NCI-H1092 (cell line): ENCODE data around the gene RXRA.

Experiments used
- DNase-seq: peaks from one replicate; lab custom pipeline; 2025; lab: John Stamatoyannopoulos, UW

RXRA gene

DNA sequence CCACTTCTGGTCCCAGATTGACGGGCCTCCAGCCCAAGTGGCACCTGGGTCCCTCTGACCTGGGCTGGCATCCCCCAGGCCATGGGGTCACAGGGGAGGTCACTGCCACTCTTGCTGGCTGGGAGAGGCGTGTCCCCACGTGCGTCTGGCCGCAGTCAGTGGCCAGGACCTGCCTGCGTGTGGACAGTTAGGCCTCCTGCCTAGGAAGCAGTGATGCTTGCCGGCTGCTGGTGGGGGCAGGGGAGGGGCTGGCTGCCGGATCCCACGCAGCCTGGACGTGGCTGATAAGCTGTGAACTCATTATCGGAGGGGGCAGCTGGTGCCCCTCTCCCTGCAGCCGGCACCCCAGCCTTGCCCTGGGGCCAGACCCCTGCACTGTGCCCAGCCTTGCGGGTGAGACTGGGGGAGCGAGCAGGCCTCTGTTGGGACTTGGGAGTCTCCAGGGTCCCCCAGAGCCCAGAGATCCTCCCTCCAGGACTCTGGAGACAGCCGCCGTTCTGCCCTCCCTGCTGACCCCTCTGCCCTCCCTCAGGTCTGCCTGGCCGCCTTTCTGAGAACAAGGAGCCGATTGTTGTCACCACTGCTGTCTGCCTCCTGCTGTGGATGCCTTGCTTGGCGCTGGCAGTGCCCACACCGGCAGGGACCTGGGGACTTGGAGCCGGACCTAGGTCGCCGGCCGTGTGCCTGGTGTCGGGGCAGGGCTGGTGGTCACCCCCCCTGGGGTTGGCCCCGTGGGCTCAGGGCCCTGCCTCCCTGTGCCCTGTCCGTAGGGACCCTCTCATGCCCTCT, 12.3 kb downstream of the RXRA start:
- DNase-seq = no peak

DNA sequence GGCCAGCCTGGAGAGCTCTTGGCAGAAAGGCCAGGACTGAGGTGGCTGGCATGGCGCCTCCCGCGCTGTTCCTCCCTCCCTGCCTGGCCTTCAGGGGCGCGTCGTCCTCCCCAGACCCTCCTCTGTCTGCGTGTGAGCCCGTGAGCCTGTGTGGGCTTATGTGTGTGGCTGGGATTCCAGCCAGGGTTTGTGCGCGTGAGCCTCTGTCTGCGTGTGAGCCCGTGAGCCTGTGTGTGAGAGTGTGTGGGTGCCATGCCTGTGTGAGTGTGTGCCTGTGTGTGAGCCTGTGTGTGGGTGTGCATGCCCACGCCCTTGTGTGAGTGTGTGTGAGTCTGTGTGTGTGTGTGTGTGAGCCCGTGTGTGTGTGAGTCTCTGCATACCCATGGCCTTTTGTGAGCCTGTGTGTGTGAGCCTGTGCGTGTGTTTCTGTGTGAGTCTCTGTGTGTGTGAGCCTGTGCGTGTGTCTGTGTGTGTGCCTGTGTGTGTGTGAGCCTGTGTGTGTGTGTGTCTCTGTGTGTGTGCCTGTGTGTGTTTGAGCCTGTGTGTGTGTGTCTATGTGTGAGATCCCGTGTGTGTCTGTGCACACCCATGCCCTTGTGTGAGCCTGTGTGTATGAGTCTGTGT, 13.0 kb downstream of the RXRA start:
- DNase-seq = no peak

DNA sequence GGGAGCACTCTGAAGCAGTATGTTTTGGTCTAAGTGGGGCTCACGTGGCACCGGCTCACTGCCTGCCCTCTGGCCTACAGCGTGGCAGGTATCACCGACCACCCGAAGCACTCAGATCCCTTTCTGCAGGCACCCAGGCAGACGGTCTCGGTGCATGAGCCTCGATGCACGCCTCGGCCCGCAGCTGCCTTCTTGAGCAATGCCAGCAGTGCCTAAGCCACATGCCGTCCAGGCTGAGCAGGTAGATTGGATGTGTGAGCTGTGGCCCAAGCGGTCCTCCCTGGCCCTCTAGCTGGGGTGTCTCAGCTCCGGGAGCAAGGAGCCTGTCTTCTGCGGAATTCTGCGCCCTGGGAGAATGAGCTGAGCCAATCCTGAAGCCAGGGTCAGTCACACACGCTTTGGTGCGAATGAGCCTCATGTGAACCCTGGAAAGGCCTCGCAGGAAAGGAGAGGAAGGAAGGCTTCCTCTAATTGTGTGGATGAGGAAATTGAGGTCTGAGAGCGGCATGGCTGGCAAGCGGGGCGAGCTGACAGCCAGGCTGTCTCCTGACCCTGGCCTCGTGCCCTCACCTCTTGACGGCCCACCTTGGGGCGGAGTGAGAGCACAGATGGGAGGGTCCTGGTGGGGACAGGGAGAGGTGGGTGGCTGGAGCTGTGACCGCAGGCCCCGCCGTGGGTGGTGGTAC, 14.4 kb downstream of the RXRA start:
- no peak for DNase-seq

DNA sequence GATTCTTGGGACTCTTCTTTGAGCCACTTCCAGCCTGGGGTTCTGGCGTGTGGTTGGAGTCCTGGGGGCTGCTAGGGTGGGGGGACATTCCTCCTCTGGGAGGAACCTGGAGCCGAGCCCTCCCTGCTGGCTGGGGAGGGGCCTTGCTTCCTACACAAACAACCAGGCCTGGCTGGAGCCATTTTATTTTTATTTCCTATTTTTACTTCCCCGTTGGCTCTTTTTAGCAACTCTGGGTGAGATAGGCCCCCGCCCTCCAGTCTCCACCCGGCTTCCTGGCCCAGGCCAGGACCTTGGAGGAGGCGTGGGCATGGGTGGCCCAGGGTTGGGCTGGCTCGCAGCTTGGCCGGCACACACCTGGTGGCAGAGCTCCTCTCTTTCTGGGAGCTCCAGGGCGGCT, 15.1 kb downstream of the RXRA start:
- no peak for DNase-seq

DNA sequence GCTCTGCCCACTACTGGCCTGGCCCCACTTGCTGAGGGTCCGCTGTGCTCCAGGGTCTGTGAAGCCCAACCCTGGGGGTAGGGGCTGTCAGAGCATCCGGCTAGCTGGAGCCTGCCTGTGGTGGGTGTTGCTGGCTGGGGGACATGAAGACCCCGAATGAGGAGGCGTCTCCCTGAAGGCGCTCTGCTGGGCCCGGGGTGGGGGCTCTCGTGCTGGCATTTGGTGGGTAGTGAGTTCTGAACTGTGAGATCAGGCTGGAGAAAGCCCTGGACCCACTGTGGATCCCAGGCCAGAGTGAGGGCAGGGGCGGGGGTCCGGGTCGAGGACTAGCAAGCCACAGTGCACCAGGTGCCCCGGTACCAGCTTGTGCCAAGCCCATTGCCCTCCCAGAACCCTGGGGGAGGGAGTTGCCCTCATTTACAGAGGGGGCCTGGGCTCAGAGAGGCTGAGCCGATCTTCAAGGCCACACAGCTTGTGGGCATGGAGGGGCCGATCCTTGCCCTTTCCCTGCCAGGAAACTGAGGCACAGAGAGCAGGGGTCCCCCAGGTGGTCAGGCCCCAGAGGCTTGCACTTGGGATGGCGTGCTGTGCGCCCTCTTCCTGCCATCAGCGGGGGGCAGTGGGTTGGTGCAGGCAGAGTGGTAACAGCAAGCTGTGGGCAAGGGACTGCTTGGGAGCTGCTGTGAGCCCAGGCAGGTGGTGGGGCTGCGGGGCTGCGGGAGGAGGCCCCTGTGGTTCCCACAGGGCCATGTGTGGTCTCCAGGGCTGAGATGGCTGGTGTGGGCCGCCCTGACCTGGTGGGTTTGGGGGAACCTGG, 15.9 kb downstream of the RXRA start:
- DNase-seq = no peak

DNA sequence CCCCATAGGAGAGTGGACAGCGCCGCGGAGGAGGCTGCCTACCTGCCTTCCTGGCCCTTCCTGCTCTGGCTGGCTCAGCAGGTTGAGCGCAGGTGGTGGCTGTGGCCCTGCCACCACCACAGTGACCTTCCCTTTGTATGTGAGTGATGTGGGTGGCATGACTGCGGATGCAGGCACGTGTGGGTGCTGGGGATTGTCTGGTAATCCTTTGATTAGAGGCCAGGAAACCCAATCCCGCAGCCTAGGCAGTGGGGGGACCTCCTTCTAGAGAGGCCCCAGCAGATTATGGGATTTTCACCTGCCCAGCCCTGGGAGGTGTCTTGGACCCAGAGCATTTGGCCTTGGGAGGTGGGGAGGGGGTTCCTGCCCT, 16.5 kb downstream of the RXRA start:
- DNase-seq = no peak

DNA sequence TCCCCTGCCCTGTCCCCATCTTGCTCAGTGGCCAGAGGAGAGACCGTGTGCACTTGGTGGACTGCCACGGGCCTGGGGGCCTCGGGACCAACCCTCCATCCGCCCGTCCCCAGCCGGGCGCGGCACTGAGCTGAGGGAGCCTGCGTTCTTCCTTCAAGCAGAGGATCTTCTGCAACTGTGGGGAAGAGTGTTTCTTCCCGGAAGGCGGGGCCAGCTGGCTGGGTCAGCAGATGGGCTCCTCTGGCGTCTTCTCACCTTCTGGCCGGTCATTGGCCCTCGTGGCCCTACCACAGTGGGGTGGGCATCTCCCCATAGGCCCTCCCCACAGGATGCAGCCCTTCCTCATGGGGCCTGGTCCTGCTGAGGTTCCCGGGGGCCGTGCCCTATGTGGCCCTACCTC, 17.4 kb downstream of the RXRA start:
- no peak for DNase-seq

DNA sequence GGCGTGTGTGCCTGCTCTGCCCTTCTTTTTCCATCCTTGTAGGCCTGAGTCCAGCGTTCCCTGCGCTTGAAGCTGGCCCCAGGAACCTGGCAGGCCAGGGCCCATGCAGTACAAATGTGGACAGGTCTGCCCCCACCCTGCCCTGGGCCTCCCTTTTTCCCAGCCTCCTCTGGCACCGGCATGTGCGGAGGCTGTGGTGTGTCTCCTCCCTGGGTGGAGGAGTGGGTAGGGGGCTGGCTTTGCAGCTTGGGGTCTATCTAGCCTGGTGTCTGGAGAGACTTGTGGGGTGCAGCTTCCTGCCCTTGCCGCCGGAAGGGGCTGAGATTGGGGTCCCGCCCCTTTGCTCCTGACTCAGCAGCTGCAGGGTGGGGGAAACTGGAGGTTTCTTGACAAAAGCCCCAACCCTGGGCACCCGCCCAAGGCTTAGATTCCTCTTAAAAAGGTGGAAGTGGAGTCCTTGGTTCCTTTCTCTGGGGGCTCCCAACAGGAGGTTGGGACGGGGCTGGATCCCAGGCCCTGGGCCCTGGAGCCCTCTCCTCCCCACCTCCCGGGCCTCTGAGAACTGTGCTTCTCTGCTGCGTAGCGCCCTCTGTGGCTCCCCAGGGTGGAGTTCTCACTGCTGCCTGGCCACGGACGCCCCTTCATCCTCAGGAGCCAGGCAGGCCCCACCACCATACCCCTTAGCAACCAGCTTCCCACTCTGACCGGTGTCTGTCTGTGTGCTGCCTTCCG, 18.0 kb downstream of the RXRA start:
- DNase-seq = no peak

DNA sequence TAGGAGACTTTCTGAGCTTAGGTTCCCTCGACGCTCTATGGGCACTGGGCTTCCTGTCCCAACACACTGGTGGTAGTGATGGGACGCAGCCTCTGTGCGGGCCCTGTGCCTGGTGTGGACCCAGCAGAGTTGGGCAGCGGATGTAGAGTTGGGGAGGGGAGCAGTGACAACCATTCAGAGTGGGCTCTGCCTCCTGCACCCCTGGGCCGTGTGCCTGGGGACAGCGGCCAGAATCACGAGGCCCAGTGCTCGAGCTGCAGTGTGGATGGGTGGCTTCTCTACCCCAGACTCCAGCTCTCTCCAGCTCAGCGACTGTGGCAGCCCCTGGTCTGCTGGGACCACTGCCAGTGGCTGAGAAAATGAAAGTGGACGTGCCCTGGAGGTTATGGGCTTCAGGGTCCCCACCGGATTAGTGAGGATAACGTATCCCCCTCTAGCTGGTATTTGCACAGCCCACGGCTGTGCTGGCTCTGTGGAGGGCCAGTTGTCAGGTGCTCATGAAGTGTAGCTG, 18.6 kb downstream of the RXRA start:
- DNase-seq = no peak

DNA sequence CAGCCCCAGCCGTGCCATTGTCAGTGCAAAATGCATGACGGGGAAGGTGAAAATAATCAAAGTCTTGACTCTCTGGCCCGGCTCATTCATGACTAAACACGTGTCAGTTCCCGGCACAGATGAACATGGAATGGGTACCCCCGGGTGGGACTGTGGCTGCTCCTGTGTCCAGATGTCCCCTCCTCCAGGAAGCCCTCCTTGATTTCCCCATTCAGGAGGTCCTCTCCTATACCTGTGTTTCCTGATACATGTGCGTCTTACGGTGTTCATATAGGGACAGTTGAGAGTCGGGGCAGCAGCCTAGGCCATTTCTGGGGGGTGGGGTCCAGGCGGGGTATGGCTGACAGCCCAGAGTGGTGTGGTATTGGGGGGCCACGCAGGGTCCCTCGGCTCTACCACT, 19.5 kb downstream of the RXRA start:
- no peak for DNase-seq

DNA sequence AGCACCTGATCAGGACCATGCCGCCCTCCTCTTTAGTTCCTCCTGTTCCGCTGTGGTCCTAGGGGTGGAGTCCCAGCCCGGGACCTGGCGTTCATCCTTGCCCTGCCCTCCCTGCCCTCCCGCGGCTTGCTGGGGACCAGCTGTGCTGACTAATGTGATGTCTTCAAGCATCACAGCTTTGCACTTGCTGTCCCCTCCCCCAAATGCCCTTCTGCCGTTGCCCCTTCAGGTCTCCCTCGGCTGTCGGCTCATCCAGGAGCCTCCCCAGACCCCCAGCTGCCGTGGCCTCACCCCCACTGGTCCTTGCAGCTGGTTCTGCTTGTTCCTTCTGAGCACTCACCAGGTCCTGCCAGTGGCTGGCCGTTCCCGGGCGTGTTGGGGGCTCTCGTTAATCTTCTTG, 19.9 kb downstream of the RXRA start:
- no peak for DNase-seq

DNA sequence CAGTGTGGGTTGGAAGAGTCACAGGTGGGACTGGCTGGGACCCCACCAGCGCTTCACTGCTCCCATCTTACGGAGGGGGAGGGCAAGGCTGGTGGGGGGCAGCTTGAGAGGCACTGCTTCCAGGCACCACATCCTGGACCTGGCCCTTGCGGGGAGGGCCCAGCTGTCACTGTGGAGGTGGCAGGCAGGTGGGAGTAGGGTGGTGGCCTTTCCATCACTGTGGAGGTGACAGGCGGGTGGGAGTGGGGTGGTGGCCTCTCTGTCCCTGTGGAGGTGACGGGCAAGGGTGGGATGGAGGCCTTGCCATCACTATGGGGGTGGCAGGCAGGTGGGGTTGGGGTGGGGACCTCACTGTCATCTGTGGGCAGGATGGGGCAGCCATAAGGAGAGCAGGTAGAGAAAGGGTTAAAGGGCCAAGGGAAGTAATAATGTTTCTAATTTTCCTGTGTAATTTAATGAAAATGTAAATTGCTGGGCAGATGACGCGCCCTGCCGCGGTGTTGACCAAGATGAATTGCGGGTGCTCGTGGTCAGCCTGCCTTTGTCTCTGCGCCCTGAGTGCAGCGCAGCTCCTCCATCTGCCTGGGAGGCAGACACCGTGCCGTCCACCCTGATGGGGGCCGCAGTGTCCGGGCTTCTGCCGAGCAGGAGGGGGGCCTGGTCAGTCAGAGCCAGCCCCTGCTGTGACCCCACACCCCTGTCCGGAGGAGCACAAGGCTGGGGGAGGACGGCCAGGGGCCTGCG, 20.8 kb downstream of the RXRA start:
- no peak for DNase-seq

DNA sequence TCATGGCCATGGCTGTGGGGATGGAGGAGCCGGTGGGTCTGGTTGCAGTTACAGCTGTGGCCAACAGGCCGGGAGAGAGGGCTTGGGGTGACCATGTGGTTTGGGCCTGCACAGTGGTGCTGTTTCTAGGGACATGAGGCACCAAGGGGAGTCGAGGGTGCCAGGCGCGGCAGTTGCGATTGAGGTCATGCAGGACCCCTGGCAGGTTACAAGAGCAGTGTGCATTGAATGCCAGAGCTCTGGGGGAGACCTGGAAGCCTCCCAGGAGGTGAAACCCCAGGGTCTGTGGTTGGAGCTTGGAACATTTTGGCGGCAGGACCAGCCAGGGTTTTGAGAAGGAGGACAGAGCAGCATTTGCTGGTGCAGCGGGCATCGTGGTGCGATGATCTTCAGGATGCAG, 21.7 kb downstream of the RXRA start:
- DNase-seq = no peak

DNA sequence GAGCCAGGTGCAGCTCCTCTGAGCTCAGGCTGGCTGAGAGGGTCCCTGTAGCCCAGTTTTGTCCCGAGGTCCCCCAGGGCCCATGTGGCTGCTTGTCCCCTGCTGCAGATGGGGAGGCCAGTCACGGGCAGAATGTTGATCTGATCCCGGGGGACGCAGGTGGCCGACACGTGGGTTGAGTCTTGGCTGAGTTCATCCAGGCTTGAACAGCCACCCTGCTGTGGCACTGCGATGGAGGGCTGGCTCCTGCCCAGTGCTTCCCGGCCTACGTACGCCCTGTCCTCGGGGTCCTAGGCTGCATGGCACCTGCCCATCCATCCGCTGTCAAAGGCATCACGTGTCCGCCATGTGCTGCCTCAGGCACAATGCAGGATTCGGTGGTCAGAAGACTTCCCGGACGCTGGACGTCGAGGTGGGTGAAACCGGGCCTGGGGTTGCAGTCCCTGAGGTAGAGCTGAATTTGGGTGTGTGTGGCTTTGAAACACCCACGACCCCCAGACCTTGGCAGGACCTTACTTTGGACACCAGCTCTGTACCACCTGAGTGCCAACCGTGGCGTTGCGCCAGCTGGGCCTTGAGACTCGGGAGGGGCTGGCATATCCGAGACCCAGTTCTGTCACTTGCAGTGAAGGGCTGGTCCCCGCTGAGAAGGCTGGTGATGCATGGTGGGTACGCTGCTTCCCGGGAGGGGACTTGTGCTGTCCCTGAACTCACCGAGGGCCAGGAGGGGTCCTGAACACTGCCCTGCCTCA, 22.3 kb downstream of the RXRA start:
- DNase-seq = peak; percentile 31

DNA sequence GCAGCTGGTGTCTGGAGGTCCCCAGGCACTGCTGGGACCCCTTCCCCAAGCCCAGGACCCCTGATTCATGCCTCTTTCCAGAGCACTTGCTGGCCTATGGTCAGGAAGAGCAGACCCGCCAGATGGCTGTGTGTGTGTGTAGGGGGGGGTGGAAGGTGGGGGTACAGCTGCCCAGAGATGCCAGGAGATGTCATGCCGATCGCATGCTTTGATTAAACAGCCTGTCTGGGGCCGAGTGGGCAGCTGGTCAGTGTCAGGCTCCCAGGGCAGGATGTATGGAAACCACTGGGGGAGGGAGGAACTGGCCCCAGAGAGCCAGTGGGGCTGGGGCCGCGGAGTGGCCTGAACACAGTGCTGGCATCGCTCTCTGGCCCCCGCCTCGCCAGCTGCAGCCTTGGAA, 23.7 kb downstream of the RXRA start:
- no peak for DNase-seq

DNA sequence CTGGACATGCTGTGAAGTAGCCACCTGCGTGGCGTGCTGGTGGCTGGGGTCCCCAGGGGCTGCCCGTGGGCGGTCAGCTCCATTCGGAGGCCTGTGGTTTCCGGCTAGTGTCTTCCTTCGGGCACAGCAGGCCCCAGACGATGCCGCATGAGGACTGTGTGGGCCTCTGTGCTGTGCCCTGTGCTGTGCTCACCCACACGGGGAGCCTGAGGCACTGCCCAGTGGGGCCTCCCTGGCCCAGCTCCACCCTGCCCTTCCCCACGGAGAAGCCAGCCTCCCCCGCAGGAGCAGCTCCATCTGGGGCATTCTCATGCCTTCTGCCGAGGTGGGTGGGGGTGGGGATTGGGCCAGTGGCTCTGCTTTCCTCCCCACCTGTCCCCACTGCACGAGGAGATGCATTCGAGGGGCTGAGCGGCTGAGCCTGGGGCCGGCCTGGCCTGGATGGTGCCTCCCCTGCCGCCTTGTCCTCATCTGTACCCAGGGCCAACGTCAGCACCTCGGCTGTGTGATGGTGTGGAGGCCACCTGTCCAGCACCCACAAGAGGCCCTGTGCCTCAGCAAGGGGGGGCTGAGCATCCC, 24.2 kb downstream of the RXRA start:
- no peak for DNase-seq

DNA sequence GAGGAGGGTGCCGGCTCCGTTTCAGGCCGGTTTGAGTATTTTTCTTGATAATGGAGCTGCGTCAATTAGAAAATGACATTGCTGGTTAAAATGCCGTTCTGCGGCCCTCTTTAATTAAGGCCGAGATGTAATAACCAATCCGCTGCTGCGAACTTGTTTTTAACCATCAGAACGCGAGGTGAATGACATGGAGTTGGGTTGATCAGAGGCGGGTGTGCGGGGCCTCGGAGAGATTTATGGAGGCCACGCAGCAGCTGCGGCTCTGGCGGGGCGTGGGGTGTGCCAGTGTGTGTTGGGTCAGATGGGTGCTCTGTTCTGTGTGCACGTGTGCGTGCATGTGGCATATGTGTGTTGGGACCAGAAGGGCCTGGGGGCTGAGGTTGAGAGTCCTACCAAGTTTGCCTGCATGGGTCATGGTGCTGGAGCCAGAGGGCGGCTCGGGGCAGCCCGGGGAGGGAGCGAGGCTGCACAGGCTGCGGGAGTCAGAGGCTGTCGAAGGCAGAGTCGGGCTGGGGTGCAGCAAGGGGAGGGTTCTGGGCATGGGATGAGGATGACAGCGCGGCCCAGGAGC, 25.4 kb downstream of the RXRA start:
- DNase-seq = no peak

DNA sequence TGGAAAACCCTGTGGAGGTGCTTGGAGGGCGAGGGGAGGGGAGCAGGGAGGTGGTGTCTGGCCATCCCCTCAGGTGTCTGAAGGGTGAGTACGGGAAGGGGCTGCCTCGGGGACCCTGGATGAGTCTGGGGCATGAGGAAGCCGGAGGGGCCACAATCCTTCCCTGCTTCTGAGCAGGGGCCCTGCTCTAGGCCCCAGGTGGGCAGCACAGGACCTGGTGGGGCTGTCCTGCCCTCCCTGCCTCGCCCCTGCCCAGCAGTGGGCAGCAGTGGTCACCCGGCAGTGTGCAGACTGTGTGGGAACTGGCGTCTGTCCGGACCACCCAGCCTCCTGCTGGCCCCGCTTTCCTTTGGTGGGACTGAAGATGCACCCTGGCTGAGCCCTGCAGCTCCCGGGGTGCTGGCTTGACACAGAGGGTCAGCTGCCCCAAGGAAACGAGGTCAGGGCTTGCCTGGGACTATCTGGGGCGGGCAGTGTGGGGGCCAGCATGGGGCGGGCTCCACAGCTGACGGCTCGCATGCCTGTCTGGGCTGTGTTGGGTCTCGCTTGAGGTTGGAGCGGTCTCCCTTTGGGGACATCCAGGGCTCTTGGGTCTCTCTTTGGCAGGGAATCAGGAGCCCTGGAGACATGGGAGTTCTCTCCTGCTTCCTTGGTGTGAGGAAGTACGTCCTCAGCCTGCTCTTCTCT, 26.1 kb downstream of the RXRA start:
- no peak for DNase-seq

DNA sequence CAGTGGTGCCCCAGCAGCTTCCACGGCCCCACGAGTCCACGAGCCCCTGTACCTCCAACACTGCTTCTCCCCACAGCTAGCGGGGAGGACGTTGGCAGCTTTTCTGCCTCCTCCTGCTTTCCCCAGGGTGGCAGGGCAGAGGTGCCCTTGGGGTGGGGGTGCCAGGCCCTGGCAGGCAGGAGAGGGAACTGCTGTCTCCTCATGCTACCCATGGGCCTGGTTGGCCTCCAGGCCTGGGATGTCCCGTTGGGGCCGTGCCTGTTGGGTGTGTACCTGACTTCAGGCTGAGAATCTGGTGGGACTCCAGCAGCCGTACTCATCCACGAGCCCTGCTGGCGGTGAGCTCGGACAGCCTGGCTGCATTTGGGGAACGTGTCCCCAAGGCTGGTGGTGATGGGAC, 27.3 kb downstream of the RXRA start:
- DNase-seq = no peak
